OCI-M2 (cell line): ENCODE measurements around the gene TTYH1.
"Not testable (repeated sequence)": the region's sequence is repeated elsewhere in the genome, so short reads cannot be mapped to it uniquely, and the experiment has no call there.

Experiments used
- DNase-seq: peaks from one replicate; lab custom pipeline; 2025; ENCODE audit not compliant: unreplicated experiment; lab: John Stamatoyannopoulos, UW

TTYH1 gene

GRCh38 chr19:54459282-54460229 lies 44.3 kb downstream of the TTYH1 start:
- DNase-seq, result no peak

GRCh38 chr19:54460230-54461005 lies 45.2 kb downstream of the TTYH1 start:
- no peak for DNase-seq

DNA sequence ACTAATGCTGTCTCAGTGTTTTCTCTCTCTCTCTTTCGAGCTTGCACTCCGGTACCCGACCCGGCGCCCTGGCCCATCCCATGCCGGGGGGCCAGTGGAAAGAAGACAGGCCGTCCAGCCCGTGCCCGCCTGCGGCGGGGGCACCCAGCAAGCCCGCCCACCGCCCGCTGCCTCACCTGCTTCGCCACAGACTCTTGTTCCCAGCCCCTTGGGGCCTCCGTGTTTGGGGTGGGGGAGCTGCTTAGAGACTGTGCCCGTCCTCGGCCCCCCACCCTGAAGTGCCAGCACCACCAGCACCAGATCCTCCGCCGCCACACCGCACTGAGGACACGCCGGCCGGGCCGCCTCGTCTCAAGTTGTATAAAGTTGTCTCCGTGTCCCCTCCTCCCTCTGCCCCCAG lies 45.9 kb downstream of the TTYH1 start:
- DNase-seq, result no peak

DNA sequence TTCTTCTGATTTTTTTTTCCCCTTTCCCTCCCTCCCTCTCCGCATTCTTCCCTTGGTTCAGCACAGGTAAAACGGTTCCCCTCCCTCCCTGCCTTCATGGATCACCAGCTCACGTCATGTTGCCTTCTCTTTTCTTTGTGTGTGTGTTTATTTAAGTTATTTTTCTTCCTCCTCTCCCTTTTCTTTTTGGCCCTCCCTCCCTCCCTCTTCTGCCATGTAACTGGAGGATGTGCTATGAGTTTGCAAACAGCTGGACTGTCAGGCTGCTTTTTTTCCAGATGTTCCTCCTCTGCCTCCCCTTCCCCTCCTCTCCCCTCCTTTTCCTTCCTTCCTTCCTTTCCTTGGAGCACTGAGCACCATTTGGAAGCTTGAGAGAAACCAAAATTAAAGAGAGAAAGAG lies 46.3 kb downstream of the TTYH1 start:
- DNase-seq, result no peak

DNA sequence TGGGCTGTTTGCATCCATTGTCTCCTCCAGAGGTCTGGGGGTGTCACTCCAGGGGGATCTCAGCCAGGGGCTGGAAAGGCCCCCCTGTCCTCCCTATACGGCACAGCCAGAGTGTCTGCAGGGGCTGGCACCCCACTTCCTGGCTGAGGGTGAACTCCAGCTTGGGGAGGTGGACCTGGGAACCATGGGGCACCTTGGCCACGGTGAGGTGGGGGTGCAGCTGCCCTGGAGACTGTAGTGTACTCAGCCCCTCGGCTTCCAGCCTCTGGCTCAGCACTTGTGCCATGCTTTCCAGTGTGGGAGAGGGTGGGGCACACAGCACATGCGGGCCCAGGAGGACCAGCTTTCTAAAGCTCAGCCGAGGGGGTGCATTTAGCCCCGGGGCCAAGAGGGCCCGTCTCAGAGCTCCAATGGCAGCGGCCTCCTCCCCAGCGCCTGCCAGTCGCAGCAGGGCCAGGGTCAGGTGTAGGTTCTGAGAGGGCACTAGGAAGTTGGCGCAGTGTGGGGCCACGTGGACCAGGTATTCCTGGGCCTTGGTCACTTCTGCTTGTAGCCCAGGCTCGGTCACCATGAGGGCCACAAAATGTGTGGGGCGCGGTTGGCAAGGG lies 46.9 kb downstream of the TTYH1 start:
- no peak for DNase-seq

- DNase-seq, result peak; percentile 25
These were observed 47.6 kb downstream of the TTYH1 start for GRCh38 chr19:54462655-54463530.

DNA sequence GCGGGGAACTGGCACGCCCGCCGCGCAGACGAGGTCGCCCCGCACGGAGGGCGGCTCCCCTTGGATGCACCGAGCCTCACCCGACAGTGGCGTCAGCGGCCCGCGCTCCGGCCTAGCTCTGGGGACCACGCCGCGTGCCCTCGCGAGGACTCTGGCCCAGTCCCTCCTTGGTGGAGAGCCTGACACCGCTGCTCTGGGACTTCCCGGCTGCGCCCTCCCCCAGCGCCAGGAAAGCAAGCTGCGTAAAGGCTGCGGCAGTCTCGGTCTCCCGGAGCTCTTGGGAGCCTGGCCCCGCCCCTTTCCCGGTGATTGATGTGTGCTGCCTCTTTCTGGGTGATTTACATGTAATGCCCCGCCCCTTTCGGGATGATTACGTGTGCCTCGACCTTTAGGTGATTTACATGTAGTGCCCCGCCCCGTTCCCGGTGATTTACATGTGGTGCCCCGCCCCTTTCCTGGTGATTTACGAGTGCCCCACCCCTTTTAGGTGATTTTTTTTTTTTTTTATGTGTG lies 48.3 kb downstream of the TTYH1 start, which contains the start of gene LENG9:
Gene LENG9 (minus strand): TSS at position 248 of the 513 bp plus-strand sequence. CDS start 252 bp downstream, outside the sequence.
- peak; percentile 93 for DNase-seq

GRCh38 chr19:54464044-54464629 lies 48.9 kb downstream of the TTYH1 start:
- DNase-seq, result peak; percentile 93

DNA sequence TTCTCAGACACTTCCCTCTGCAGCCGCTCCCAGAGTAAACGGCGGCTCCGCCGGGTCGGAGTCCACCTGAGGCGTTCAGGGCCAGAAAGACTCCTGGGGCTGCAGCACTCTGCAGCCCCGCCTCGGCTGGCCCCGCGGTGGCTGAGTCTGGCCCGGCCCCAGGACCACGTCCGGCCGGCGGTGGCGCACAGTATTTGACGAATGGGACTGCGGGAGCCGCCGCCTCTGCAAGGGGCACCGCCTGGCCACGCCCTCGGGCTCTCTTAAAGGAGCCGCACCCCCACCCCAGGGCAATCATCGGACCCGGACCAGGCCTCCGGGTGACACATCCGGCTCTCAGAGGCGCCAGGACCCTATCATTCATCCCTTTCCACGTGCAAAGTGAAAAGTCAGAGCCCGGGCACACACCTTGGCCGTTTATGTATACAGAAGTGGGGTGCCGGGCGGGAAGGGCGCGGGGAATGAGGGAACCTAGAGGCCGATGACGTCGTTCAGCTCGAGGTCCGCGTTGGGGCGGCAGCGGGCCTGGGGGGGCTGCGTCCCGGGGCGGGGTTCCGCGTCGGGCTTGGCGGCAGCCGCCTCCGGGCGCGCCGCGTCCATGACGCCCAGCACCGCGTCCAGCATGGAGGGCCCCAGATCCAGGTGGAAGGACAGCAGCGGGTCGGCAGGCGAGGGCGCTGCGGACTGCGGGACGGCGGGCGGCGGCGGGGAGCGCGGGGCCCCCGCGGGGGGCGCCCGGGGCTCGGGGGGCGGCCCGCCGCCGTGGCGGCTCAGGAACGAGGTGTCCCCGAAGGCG lies 49.6 kb downstream of the TTYH1 start:
- peak; percentile 81 for DNase-seq

DNA sequence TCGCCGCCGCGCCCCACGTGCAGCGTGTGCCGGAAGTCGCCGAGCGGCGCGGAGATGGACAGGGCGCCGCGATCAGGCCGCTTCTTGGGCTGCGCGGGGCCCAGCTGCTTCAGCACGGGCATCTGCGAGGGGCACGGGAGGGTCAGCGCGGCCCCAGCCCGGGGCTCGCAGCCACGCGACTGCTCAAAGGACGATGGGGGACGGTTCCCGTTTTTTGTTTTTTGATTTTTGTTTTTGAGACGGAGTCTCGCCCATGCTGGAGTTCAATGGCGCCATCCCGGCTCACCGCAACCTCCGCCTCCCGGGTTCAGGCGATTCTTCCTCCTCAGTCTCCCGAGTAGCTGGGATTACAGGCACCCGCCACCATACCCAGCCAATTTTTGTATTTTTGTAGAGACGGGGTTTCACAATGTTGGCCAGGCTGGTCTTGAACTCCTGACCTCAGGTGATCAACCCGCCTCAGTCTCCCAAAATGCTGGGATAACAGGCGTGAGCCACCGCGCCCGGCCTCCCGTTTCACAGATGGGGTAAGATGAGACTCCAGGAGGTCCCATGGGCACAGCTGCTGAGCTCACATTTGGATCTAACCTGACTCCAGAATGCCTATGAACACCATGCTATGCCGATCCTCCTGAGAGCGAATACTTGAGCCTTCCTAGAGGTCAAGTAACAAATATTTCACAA lies 50.3 kb downstream of the TTYH1 start:
- no peak for DNase-seq

- not testable (repeated sequence) for DNase-seq
These were observed 50.8 kb downstream of the TTYH1 start for GRCh38 chr19:54466110-54466480.

- DNase-seq, result no peak
These were observed 54.3 kb downstream of the TTYH1 start for GRCh38 chr19:54469496-54469934.

- DNase-seq, result no peak
These were observed 55.1 kb downstream of the TTYH1 start for GRCh38 chr19:54470276-54470887.

- DNase-seq, result no peak
These were observed 55.9 kb downstream of the TTYH1 start for GRCh38 chr19:54470991-54471782.

GRCh38 chr19:54473071-54473891 lies 58.0 kb downstream of the TTYH1 start, which contains the start of gene CDC42EP5:
Gene CDC42EP5, minus strand, starts transcription at chr19:54473296. Its CDS starts 7,749 bp downstream, at chr19:54465547.
- DNase-seq, result no peak

DNA sequence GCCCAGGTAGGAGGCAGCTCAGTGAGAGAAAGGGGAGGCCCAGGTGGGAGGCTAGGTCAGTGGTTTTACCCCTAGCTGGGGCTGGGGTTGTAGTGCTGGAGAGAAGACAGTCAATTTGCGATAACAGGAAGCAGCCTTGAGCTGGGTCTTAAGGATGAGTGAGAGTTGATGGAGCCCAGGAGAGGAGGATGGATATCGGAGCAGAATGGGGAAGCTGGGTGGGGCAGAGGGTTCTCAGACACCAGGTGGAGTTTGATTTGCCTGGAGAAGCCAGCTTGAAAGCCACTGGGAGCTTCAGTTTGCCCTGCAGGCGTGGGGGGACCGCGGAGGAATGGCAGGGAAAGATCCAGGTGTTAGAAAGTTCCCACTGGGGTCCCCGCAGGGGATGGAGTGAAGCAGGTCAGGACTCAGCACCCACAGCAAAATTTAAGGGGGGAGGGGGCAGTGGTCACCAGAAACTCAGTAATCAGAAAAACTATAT lies 58.7 kb downstream of the TTYH1 start:
- DNase-seq, result no peak
